ENCODE data around the gene KLKB1.

- TF ChIP-seq, protein P1, sequence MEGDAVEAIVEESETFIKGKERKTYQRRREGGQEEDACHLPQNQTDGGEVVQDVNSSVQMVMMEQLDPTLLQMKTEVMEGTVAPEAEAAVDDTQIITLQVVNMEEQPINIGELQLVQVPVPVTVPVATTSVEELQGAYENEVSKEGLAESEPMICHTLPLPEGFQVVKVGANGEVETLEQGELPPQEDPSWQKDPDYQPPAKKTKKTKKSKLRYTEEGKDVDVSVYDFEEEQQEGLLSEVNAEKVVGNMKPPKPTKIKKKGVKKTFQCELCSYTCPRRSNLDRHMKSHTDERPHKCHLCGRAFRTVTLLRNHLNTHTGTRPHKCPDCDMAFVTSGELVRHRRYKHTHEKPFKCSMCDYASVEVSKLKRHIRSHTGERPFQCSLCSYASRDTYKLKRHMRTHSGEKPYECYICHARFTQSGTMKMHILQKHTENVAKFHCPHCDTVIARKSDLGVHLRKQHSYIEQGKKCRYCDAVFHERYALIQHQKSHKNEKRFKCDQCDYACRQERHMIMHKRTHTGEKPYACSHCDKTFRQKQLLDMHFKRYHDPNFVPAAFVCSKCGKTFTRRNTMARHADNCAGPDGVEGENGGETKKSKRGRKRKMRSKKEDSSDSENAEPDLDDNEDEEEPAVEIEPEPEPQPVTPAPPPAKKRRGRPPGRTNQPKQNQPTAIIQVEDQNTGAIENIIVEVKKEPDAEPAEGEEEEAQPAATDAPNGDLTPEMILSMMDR (conservative IDR thresholded peaks at IDR 0.05 in 1 of 2, IDR thresholded peaks at IDR 0.05 in 1 of 2; ENCODE audit: low read depth in 1 of 2, low read length in 2 of 2) = no peak
- TF ChIP-seq EZH2 (IDR thresholded peaks at IDR 0.05; ENCODE audit: low read length, missing control alignments) = no peak
These were observed 59.3 kb downstream of the KLKB1 start for GRCh38 chr4:186286581-186286980.

Data from fibroblast of lung (primary cell).